Measurements from ENCODE around the gene MBNL2. TPM values are rescaled to one million over a fixed set of nuclear protein-coding genes. Genes with fewer than 3 reads are reported as not detected.

MBNL2 gene
- total and polyA plus RNA-seq, 8 donors: 75.9 to 105 (median 90.5) TPM

DNA sequence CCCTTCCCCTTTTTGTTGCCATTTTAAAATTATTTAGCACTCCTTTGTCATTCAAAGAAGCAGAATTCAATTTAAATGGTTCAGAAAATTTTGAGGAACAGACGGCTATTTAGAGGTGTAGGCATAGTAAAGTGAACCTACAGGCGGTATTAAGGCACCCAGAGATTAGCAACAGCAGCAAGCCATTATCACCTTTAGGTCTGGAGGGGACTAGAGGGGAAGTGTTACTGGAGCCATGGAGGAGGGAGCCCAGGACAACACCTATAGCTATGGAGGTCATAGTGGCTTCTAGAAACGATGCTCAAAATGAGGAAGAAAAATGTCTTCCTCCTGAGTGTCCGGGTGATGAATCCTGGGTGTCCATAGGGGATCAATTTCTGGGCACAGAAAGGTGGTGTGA, 25.8 kb upstream of the MBNL2 start:
- no peak overlapping the region for H3K4me3 ChIP-seq
- TF ChIP-seq, protein P1, sequence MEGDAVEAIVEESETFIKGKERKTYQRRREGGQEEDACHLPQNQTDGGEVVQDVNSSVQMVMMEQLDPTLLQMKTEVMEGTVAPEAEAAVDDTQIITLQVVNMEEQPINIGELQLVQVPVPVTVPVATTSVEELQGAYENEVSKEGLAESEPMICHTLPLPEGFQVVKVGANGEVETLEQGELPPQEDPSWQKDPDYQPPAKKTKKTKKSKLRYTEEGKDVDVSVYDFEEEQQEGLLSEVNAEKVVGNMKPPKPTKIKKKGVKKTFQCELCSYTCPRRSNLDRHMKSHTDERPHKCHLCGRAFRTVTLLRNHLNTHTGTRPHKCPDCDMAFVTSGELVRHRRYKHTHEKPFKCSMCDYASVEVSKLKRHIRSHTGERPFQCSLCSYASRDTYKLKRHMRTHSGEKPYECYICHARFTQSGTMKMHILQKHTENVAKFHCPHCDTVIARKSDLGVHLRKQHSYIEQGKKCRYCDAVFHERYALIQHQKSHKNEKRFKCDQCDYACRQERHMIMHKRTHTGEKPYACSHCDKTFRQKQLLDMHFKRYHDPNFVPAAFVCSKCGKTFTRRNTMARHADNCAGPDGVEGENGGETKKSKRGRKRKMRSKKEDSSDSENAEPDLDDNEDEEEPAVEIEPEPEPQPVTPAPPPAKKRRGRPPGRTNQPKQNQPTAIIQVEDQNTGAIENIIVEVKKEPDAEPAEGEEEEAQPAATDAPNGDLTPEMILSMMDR (IDR thresholded peaks at IDR 0.05): no peak
- H3K36me3 ChIP-seq: no peaks in the 10 kb centered on the region
- H3K27ac ChIP-seq: no peak overlapping the region
- intact Hi-C loops (cut with DNase I): no loop called here
- ATAC-seq: no peak
- no peaks in the 10 kb centered on the region for H3K27me3 ChIP-seq
- no peaks in the 10 kb centered on the region for H3K9me3 ChIP-seq
- peaks cover 0 to 4% of the 10 kb centered on the region in 2 donors for H3K4me1 ChIP-seq
- no peak for DNase-seq

DNA sequence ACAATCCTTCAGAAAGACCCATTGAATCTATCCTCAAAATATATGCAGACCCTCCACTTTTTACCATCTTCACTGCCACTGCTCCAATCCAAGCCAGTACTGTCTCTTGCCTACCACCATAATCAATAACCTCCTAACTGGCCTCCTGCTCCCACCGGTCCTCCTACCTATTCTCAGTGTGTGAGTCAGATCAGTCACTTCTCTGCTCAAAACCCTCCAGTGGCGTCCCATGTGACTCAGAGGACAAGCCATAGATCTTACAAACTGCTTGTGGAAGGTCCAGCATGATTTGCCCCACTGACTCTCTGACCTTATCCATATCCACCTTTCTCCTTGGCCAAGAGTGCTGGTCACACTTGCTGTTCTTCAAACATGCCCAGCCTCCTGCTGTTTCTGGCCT, 23.4 kb upstream of the MBNL2 start:
- H3K4me3 ChIP-seq: no peak overlapping the region
- no peaks in the 10 kb centered on the region for H3K36me3 ChIP-seq
- no peak for ATAC-seq
- H3K9me3 ChIP-seq: no peaks in the 10 kb centered on the region
- intact Hi-C loops (cut with DNase I): no loop called here
- no peak for DNase-seq
- H3K27me3 ChIP-seq: no peaks in the 10 kb centered on the region
- TF ChIP-seq, protein P1 (IDR thresholded peaks at IDR 0.05): no peak
- no peak overlapping the region for H3K27ac ChIP-seq
- no peaks in the 10 kb centered on the region for H3K4me1 ChIP-seq

DNA sequence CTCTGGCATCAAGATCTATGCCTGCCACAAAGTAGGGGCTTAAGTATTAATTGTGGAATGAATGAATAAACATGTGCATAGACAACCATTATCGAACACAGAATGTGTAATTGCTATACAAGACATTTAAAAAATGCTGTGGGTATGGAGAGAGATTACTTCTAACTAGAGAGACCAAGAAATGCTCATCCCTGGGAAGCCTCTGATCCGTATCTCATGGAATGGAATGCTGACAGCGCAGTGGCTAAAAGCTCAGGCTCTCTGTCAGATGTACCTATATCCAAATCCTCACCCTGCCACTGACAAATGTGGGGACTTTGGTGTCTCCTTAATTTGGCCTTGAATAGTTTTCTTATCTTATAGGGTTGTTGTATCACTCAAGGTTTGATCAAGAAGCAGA, 22.7 kb upstream of the MBNL2 start:
- H3K27ac ChIP-seq: no peak overlapping the region
- TF ChIP-seq, protein P1 (IDR thresholded peaks at IDR 0.05): no peak
- H3K9me3 ChIP-seq: no peaks in the 10 kb centered on the region

DNA sequence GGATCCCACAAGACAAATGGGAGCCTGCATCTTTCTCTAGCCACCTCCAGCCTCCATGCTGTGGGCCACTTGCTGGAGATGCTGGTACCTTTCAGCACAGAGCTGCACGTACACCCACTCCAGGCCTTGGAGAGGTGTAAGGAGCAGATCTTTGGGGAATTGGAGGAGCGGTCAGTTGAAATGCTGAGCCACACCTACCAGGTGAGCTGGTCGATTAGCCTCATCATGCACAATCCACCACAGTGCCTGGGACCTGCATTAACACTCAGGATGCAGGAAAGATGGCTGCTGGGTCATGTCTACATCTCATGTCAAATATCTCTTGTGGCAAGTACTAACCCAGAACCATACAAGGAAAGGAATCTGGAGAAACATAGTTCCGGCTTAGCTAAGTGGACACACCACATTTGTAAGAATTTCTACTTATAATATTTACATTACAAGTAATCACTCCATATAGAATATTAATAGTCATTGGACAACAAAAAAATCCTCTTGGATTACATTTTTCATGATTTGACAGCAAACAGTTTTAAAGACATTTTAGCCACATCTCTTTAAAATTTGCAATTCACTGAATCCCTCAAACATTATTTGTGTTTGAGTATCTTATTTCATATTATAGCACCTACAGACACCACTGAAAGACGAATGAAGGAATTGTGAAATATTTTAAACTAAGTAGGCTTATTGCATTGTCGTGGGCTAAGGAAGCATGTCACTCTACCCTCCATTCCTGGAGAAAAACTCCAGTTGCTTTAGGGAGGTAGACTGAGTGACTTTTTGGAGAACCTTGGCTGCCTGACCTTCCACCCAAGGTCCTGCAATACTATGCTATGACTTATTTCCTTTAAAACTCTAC, 21.8 kb upstream of the MBNL2 start:
- Histone ChIP-seq H3K4me1 (no peaks in the 10 kb centered on the region), H3K9me3 (no peaks in the 10 kb centered on the region), H3K4me3 (no peak overlapping the region), H3K27me3 (no peaks in the 10 kb centered on the region), H3K27ac (no peak overlapping the region), H3K36me3 (no peaks in the 10 kb centered on the region)
- no peak for DNase-seq
- TF ChIP-seq, protein P1 (IDR thresholded peaks at IDR 0.05): no peak
- intact Hi-C loops (cut with DNase I): no loop called here
- ATAC-seq: no peak

More for the DNA sequence above, 22.7 kb upstream of the MBNL2 start:
- intact Hi-C loops (cut with DNase I): no loop called here
- DNase-seq: no peak
- Histone ChIP-seq H3K4me1 (no peaks in the 10 kb centered on the region), H3K36me3 (no peaks in the 10 kb centered on the region), H3K27me3 (no peaks in the 10 kb centered on the region), H3K4me3 (no peak overlapping the region)
- ATAC-seq: no peak

DNA sequence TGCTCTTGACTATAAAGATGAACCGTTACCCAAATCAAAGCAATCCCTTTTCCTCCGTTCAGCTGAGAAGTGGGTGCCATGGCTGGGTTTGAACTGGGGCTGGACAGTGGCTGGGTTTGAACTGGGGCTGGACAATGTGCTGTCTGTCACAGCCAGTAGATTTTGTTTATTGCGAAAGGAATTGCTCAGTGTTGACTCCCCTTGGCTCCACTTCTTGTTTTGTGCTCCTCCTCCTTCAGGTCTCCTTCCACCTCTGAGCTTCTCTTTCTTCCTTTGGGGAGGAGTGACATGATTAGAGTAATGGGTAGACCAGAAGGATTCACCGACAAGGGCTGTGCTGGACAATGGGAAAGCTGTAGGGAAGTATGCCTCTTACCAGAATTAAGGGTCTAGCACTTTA, 19.4 kb upstream of the MBNL2 start:
- TF ChIP-seq, protein P1 (IDR thresholded peaks at IDR 0.05): no peak
- Histone ChIP-seq H3K36me3 (no peaks in the 10 kb centered on the region), H3K4me1 (no peaks in the 10 kb centered on the region), H3K9me3 (no peaks in the 10 kb centered on the region), H3K27ac (no peak overlapping the region), H3K27me3 (no peaks in the 10 kb centered on the region), H3K4me3 (no peak overlapping the region)
- ATAC-seq (no peak), DNase-seq (no peak)
- intact Hi-C loops (cut with DNase I): no loop called here
